ENCODE data around the gene NT5C2.
A peak's percentile ranks its signal among the peaks of the same experiment; 100 is the strongest.

Gene NT5C2

GRCh38 chr10:103111031-103111917, 81.8 kb downstream of the NT5C2 start:
- H3K9me3 Mint-ChIP-seq = no peaks in the 10 kb centered on the region
- peak overlapping the region; percentile 83 for H3K27ac Mint-ChIP-seq

DNA sequence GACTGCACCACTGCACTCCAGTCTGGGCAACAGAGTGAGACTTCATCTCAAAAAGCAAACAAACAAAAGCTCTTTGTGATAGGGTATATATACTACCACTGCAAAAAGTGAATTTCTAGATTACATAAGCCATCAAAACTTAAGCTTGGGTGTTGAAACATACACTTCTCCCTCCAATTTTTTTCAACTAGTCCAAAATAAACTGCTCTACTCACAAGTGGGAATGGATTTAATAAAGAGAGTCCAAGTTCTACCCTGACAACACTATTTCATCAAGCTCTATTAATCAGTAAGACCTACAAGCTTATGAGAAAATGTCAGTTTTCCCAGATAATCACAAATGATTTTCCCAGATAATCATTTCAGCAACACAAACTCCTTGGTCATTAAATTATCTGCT, 82.7 kb downstream of the NT5C2 start:
- Mint-ChIP-seq H3K4me3 (no peak overlapping the region), H3K4me1 (peaks cover 25% of the 10 kb centered on the region), H3K36me3 (ENCODE audit: low read depth) (peaks cover 13% of the 10 kb centered on the region), H3K9me3 (no peaks in the 10 kb centered on the region), H3K27ac (no peak overlapping the region), H3K27me3 (ENCODE audit: low read depth, poor library complexity) (no peaks in the 10 kb centered on the region)
- TF ChIP-seq, protein P1, sequence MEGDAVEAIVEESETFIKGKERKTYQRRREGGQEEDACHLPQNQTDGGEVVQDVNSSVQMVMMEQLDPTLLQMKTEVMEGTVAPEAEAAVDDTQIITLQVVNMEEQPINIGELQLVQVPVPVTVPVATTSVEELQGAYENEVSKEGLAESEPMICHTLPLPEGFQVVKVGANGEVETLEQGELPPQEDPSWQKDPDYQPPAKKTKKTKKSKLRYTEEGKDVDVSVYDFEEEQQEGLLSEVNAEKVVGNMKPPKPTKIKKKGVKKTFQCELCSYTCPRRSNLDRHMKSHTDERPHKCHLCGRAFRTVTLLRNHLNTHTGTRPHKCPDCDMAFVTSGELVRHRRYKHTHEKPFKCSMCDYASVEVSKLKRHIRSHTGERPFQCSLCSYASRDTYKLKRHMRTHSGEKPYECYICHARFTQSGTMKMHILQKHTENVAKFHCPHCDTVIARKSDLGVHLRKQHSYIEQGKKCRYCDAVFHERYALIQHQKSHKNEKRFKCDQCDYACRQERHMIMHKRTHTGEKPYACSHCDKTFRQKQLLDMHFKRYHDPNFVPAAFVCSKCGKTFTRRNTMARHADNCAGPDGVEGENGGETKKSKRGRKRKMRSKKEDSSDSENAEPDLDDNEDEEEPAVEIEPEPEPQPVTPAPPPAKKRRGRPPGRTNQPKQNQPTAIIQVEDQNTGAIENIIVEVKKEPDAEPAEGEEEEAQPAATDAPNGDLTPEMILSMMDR (IDR thresholded peaks at IDR 0.05) = no peak
- no peak for DNase-seq

More at GRCh38 chr10:103111031-103111917, 81.8 kb downstream of the NT5C2 start:
- Mint-ChIP-seq H3K4me3 (peak overlapping the region; percentile 57), H3K27me3 (ENCODE audit: low read depth, poor library complexity) (no peaks in the 10 kb centered on the region), H3K36me3 (ENCODE audit: low read depth) (peaks cover 13% of the 10 kb centered on the region), H3K4me1 (peaks cover 25% of the 10 kb centered on the region)
- no peak for DNase-seq
- TF ChIP-seq, protein P1 (IDR thresholded peaks at IDR 0.05) = no peak

- Mint-ChIP-seq H3K4me1 (peaks cover 25% of the 10 kb centered on the region), H3K27me3 (ENCODE audit: low read depth, poor library complexity) (no peaks in the 10 kb centered on the region), H3K9me3 (no peaks in the 10 kb centered on the region), H3K36me3 (ENCODE audit: low read depth) (peaks cover 13% of the 10 kb centered on the region), H3K4me3 (no peak overlapping the region), H3K27ac (no peak overlapping the region)
- TF ChIP-seq, protein P1 (IDR thresholded peaks at IDR 0.05) = no peak
- no peak for DNase-seq
Observed at GRCh38 chr10:103109821-103110220, 83.3 kb downstream of the NT5C2 start.

- H3K9me3 Mint-ChIP-seq = no peaks in the 10 kb centered on the region
- peaks cover 14% of the 10 kb centered on the region for H3K4me1 Mint-ChIP-seq
- peaks cover 24% of the 10 kb centered on the region for H3K36me3 Mint-ChIP-seq (ENCODE audit: low read depth)
- no peak for DNase-seq
- H3K27ac Mint-ChIP-seq = no peak overlapping the region
- TF ChIP-seq, protein P1 (IDR thresholded peaks at IDR 0.05) = no peak
- no peak overlapping the region for H3K4me3 Mint-ChIP-seq
- no peaks in the 10 kb centered on the region for H3K27me3 Mint-ChIP-seq (ENCODE audit: low read depth, poor library complexity)
Observed at GRCh38 chr10:103106539-103106938, 86.5 kb downstream of the NT5C2 start.

- H3K27ac Mint-ChIP-seq = no peak overlapping the region
- no peaks in the 10 kb centered on the region for H3K9me3 Mint-ChIP-seq
- TF ChIP-seq, protein P1 (IDR thresholded peaks at IDR 0.05) = no peak
- DNase-seq = no peak
- H3K36me3 Mint-ChIP-seq (ENCODE audit: low read depth) = peaks cover 24% of the 10 kb centered on the region
- no peaks in the 10 kb centered on the region for H3K27me3 Mint-ChIP-seq (ENCODE audit: low read depth, poor library complexity)
- peaks cover 3% of the 10 kb centered on the region for H3K4me1 Mint-ChIP-seq
- H3K4me3 Mint-ChIP-seq = no peak overlapping the region
Observed at GRCh38 chr10:103105462-103105861, 87.6 kb downstream of the NT5C2 start.

DNA sequence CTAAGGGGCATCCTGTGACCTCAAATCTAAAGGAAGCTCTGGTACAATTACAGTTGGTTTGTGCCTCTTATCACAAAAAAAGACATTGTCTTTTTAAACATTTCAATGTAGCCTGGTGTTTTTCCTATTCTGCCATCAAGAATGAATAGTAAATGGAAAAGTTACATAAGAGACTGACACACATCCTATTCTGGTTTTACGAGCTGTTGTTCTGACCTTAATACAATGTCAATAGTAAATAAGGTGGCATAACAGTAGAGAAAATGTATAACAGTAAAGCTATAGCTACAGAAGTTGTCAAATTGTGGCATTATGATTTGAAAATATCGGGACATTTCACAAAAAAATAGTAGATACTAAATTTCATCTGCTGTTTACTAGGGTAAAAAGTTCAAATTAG, 88.4 kb downstream of the NT5C2 start:
- Mint-ChIP-seq H3K4me1 (no peaks in the 10 kb centered on the region), H3K36me3 (ENCODE audit: low read depth) (peaks cover 23% of the 10 kb centered on the region), H3K4me3 (no peak overlapping the region), H3K9me3 (no peaks in the 10 kb centered on the region), H3K27me3 (ENCODE audit: low read depth, poor library complexity) (no peaks in the 10 kb centered on the region), H3K27ac (no peak overlapping the region)
- TF ChIP-seq, protein P1 (IDR thresholded peaks at IDR 0.05) = no peak
- DNase-seq = no peak

Data from nephron progenitor cell (in vitro differentiated cells).